HepG2 (cell line): ENCODE data around the gene CDHR5. TPM values are rescaled to one million over a fixed set of nuclear protein-coding genes. Genes with fewer than 3 reads are reported as not detected.

Experiments used
- ARID4A ChIP-seq: sonication (generic); formaldehyde crosslinking; IDR thresholded peaks from 2 replicates; pipeline ENCODE4 v1.5.0; 2020; ENCODE audit warnings: mild to moderate bottlenecking, missing genetic modification reagents, borderline replicate concordance
- ATF2 ChIP-seq: sonication (generic); formaldehyde crosslinking; IDR thresholded peaks from 2 replicates; pipeline ENCODE4 v1.4.0; 2020; ENCODE audit warnings: missing genetic modification reagents
- IRF2 ChIP-seq: IDR thresholded peaks from 2 replicates; pipeline ENCODE4 v1.6.1; 2018; ENCODE audit warnings: missing genetic modification reagents, missing compliant biosample characterization
- KLF6 ChIP-seq: IDR thresholded peaks from 2 replicates; pipeline ENCODE4 v1.8.0; 2016; ENCODE audit warnings: missing biosample characterization, missing genetic modification reagents
- KMT2B ChIP-seq: IDR thresholded peaks from 2 replicates; pipeline ENCODE4 v1.6.1; 2016; ENCODE audit warnings: missing genetic modification reagents, missing compliant biosample characterization
- MBD4 ChIP-seq: IDR thresholded peaks from 2 replicates; pipeline ENCODE4 v1.6.1; 2012; ENCODE audit warnings: low read length, inconsistent platforms, borderline replicate concordance
- MED13 ChIP-seq: sonication (generic); formaldehyde crosslinking; IDR thresholded peaks from 2 replicates; pipeline ENCODE4 v1.5.0; 2020; ENCODE audit warnings: missing genetic modification reagents
- MIER3 ChIP-seq: IDR thresholded peaks from 2 replicates; pipeline ENCODE4 v1.6.1; 2016; ENCODE audit warnings: missing compliant biosample characterization, borderline replicate concordance
- PLRG1 ChIP-seq: fragments of 450-650 bp; conservative IDR thresholded peaks from 2 replicates; pipeline ENCODE4 v1.6.1; 2016
- POLR2G ChIP-seq: fragments of 200-400 bp; formaldehyde crosslinking; IDR thresholded peaks from 2 replicates; pipeline ENCODE4 v1.6.1; 2018; ENCODE audit warnings: mild to moderate bottlenecking, low read depth, low read length, moderate library complexity
- ZBTB38 ChIP-seq: sonication (generic); formaldehyde crosslinking; IDR thresholded peaks from 2 replicates; pipeline ENCODE4 v1.5.1; 2020; ENCODE audit warnings: mild to moderate bottlenecking, missing genetic modification reagents
- ZFYVE20 ChIP-seq: sonication (generic); formaldehyde crosslinking; IDR thresholded peaks from 2 replicates; pipeline ENCODE4 v1.8.0; 2023; ENCODE audit warnings: low read depth, mild to moderate bottlenecking, moderate library complexity, missing genetic modification reagents, borderline replicate concordance
- ZHX2 ChIP-seq, 2 experiments: sonication (generic) in 1 of 2; formaldehyde crosslinking in 1 of 2; IDR thresholded peaks; 2 replicates each; pipeline versions ENCODE4 v1.6.1 to v1.9.0; 2014 to 2022; ENCODE audit warnings: antibody characterized with exemption in 1 of 2, borderline replicate concordance in 1 of 2, inconsistent platforms in 1 of 2, low read depth in 1 of 2, missing genetic modification reagents in 1 of 2
- ZNF274 ChIP-seq: sonication (generic); formaldehyde crosslinking; IDR thresholded peaks from 2 replicates; pipeline ENCODE4 v1.5.1; 2020; ENCODE audit warnings: mild to moderate bottlenecking, missing genetic modification reagents
- ZNF572 ChIP-seq: sonication (generic); formaldehyde crosslinking; IDR thresholded peaks from 2 replicates; pipeline ENCODE4 v1.5.1; 2020; ENCODE audit warnings: mild to moderate bottlenecking, missing genetic modification reagents
- ZNF607 ChIP-seq: sonication (generic); formaldehyde crosslinking; IDR thresholded peaks from 2 replicates; pipeline ENCODE4 v1.5.1; 2020; ENCODE audit warnings: missing genetic modification reagents, mild to moderate bottlenecking, borderline replicate concordance
- ZNF709 ChIP-seq: sonication (generic); formaldehyde crosslinking; IDR thresholded peaks from 2 replicates; pipeline ENCODE4 v1.5.0; 2020; ENCODE audit warnings: mild to moderate bottlenecking, missing genetic modification reagents
- ZNF782 ChIP-seq: sonication (generic); formaldehyde crosslinking; IDR thresholded peaks from 2 replicates; pipeline ENCODE4 v1.4.0; 2020; ENCODE audit warnings: missing genetic modification reagents, mild to moderate bottlenecking, borderline replicate concordance
- polyA plus RNA-seq, 8 experiments: library from polyadenylated mRNA; depleted of rRNA in 3 of 8; stranded (reverse) in 7 of 8; unstranded in 1 of 8; fragments of >200 nt; fragmentation: Illumina TruSeq in 4 of 8; extraction: Trizol in 4 of 8; gene quantifications; 2 replicates each; pipeline versions ENCODE4 v1.2.1 to v1.2.3, GENCODE V29; 2011 to 2016; ENCODE audit warnings: low read depth in 4 of 8, missing spikeins in 1 of 8, mixed read lengths in 1 of 8; ENCODE audit not compliant: insufficient read depth in 1 of 8
- total RNA-seq, 5 experiments: library from RNA; depleted of rRNA; stranded (reverse); fragments of >200 nt; fragmentation: Illumina TruSeq; extraction: Trizol; gene quantifications; 2 replicates each; pipeline ENCODE4 v1.2.3, GENCODE V29; 2016; ENCODE audit warnings: low read depth in 1 of 5

Gene CDHR5
- total and polyA plus RNA-seq, 2 of the 13 experiments (the other 11 are each of a cell fraction or from before 2014, with no cell fraction given), result 0.46 to 0.71 TPM

GRCh38 chr11:567629-568292 is 57.0 kb downstream of the CDHR5 start (continued):
- TF ChIP-seq ZHX2 (IDR thresholded peaks at IDR 0.05; ENCODE audit: low read depth), result no peak
- no peak for TF ChIP-seq ZHX2 (CRISPR knock-in tag; IDR thresholded peaks at IDR 0.05; ENCODE audit: borderline replicate concordance)
- TF ChIP-seq ZBTB38 (CRISPR knock-in tag), result peak; percentile 12; the same call in 1 of the 2 replicates
- no peak for TF ChIP-seq KMT2B (CRISPR knock-in tag)
- no peak for TF ChIP-seq ATF2 (CRISPR knock-in tag)
- TF ChIP-seq ZNF782 (CRISPR knock-in tag), result no peak
- TF ChIP-seq ZFYVE20 (CRISPR knock-in tag), result no peak
- TF ChIP-seq MIER3 (CRISPR knock-in tag), result 0 out of 2 replicates have a peak, but pooled peaks have one; percentile 23
- TF ChIP-seq ZNF607 (CRISPR knock-in tag), result peak; percentile 57; the same call in 1 of the 2 replicates
- TF ChIP-seq ZNF709 (CRISPR knock-in tag), result no peak; the same call in 1 of the 2 replicates
- no peak for TF ChIP-seq ZNF274
- no peak for TF ChIP-seq KLF6 (CRISPR knock-in tag)
- 0 out of 2 replicates have a peak, but pooled peaks have one; percentile 58 for TF ChIP-seq ZNF572 (CRISPR knock-in tag)
- no peak for TF ChIP-seq MED13 (CRISPR knock-in tag)
- TF ChIP-seq IRF2 (CRISPR knock-in tag), result no peak
- TF ChIP-seq PLRG1, result no peak
- TF ChIP-seq ARID4A (CRISPR knock-in tag), result peak; percentile 58
- TF ChIP-seq MBD4, result no peak
- TF ChIP-seq POLR2G, result 0 out of 2 replicates have a peak, but pooled peaks have one; percentile 7
